HEK293 (cell line): ENCODE results near the gene STOX2.

Source experiments
- CTCF ChIA-PET: fragments of 350-600 bp; formaldehyde crosslinking; extraction: SDS; loops from one replicate; lab custom pipeline; 2021; ENCODE audit warnings: antibody characterized with exemption; lab: Yijun Ruan, JAX
- POLR2A ChIA-PET: fragments of 300-600 bp; formaldehyde crosslinking; extraction: SDS; loops from one replicate; lab custom pipeline; 2020; ENCODE audit warnings: antibody characterized with exemption, inconsistent platforms; lab: Yijun Ruan, JAX
- H3K27ac ChIP-seq: fragments of 200-500 bp; sonication (Bioruptor generic); 2 replicates; pipeline ENCODE4 v1.5.1; 2014; ENCODE audit warnings: low read depth, low read length, control low read depth, inconsistent platforms; ENCODE audit errors: extremely low read depth
- H3K36me3 ChIP-seq, 2 experiments: fragments of 200-500 bp in 1 of 2; sonication (Bioruptor generic) in 1 of 2; 1 replicate in 1 of 2; 2 replicates in 1 of 2; pipeline ENCODE4 v1.5.1; 2014 to 2017; ENCODE audit warnings: inconsistent platforms in 2 of 2, low read length in 2 of 2; ENCODE audit not compliant: control insufficient read depth in 2 of 2, insufficient read depth in 1 of 2
- H3K4me1 ChIP-seq: fragments of 200-500 bp; sonication (Bioruptor generic); 2 replicates; pipeline ENCODE4 v1.5.1; 2014; ENCODE audit warnings: mild to moderate bottlenecking, low read length, inconsistent platforms; ENCODE audit not compliant: control insufficient read depth, insufficient read depth
- H3K4me3 ChIP-seq: 2 replicates; pipeline ENCODE4 v1.5.1; 2011; ENCODE audit warnings: low read depth, mild to moderate bottlenecking, control low read depth, low read length, moderate library complexity
- H3K9me3 ChIP-seq: fragments of 200-500 bp; sonication (Bioruptor generic); 2 replicates; pipeline ENCODE4 v1.5.1; 2014; ENCODE audit warnings: low read depth, low read length, inconsistent platforms; ENCODE audit not compliant: control insufficient read depth, insufficient read depth
- BCL11B ChIP-seq: fragments of 450-650 bp; formaldehyde crosslinking; IDR thresholded peaks from 2 replicates; pipeline ENCODE4 v1.5.1; 2016; ENCODE audit warnings: low read depth, missing biosample characterization, missing genetic modification characterization
- EGR2 ChIP-seq: fragments of 450-650 bp; formaldehyde crosslinking; IDR thresholded peaks from 2 replicates; pipeline ENCODE4 v1.5.1; 2016; ENCODE audit warnings: low read depth, missing biosample characterization, missing genetic modification characterization
- KLF7 ChIP-seq: fragments of 450-650 bp; formaldehyde crosslinking; IDR thresholded peaks from 2 replicates; pipeline ENCODE4 v1.5.1; 2016; ENCODE audit warnings: missing biosample characterization, missing genetic modification characterization, borderline replicate concordance
- KLF9 ChIP-seq: fragments of 450-650 bp; formaldehyde crosslinking; IDR thresholded peaks from 2 replicates; pipeline ENCODE4 v1.5.1; 2016; ENCODE audit warnings: missing biosample characterization, missing genetic modification characterization, low read depth
- PRDM4 ChIP-seq: fragments of 450-650 bp; formaldehyde crosslinking; IDR thresholded peaks from 2 replicates; pipeline ENCODE4 v1.5.1; 2017; ENCODE audit warnings: missing biosample characterization, missing genetic modification characterization
- SETDB1 ChIP-seq: IDR thresholded peaks from one replicate; pipeline ENCODE4 v1.6.1; 2017; ENCODE audit warnings: mild to moderate bottlenecking, low read length, moderate library complexity, mixed read lengths; ENCODE audit not compliant: insufficient read length
- SP2 ChIP-seq: fragments of 450-650 bp; formaldehyde crosslinking; IDR thresholded peaks from 2 replicates; pipeline ENCODE4 v1.5.1; 2016; ENCODE audit warnings: missing biosample characterization, missing genetic modification characterization
- SP7 ChIP-seq: fragments of 450-650 bp; formaldehyde crosslinking; IDR thresholded peaks from 2 replicates; pipeline ENCODE4 v1.5.1; 2016; ENCODE audit warnings: missing biosample characterization, missing genetic modification characterization
- YY2 ChIP-seq: fragments of 450-650 bp; formaldehyde crosslinking; IDR thresholded peaks from 2 replicates; pipeline ENCODE4 v1.5.1; 2016; ENCODE audit warnings: missing biosample characterization, missing genetic modification characterization
- ZNF112 ChIP-seq: fragments of 450-650 bp; formaldehyde crosslinking; IDR thresholded peaks from 2 replicates; pipeline ENCODE4 v1.5.0; 2017; ENCODE audit warnings: missing biosample characterization, missing genetic modification characterization
- ZNF2 ChIP-seq: fragments of 450-650 bp; formaldehyde crosslinking; IDR thresholded peaks from 2 replicates; pipeline ENCODE4 v1.5.1; 2016; ENCODE audit warnings: missing biosample characterization, missing genetic modification characterization
- ZNF239 ChIP-seq: fragments of 450-650 bp; formaldehyde crosslinking; IDR thresholded peaks from 2 replicates; pipeline ENCODE4 v1.5.1; 2016; ENCODE audit warnings: missing biosample characterization, missing genetic modification characterization
- ZNF37A ChIP-seq: fragments of 450-650 bp; IDR thresholded peaks from 2 replicates; pipeline ENCODE4 v1.5.1; 2018; ENCODE audit warnings: missing biosample characterization, missing genetic modification characterization
- ZNF391 ChIP-seq: fragments of 450-650 bp; formaldehyde crosslinking; IDR thresholded peaks from 2 replicates; pipeline ENCODE4 v1.5.1; 2016; ENCODE audit warnings: low read depth, missing biosample characterization, missing genetic modification characterization, borderline replicate concordance
- ZNF404 ChIP-seq: fragments of 450-650 bp; formaldehyde crosslinking; IDR thresholded peaks from 2 replicates; pipeline ENCODE4 v1.5.1; 2017; ENCODE audit warnings: missing biosample characterization, missing genetic modification characterization
- ZNF501 ChIP-seq: fragments of 450-650 bp; formaldehyde crosslinking; IDR thresholded peaks from 2 replicates; pipeline ENCODE4 v1.5.1; 2016; ENCODE audit warnings: missing biosample characterization, missing genetic modification characterization
- ZNF521 ChIP-seq: fragments of 450-650 bp; formaldehyde crosslinking; IDR thresholded peaks from 2 replicates; pipeline ENCODE4 v1.5.1; 2017; ENCODE audit warnings: missing biosample characterization, mild to moderate bottlenecking, missing genetic modification characterization
- ZNF530 ChIP-seq: fragments of 450-650 bp; formaldehyde crosslinking; IDR thresholded peaks from 2 replicates; pipeline ENCODE4 v1.5.1; 2016; ENCODE audit warnings: low read depth, missing biosample characterization, missing genetic modification characterization
- ZNF544 ChIP-seq: fragments of 450-650 bp; formaldehyde crosslinking; IDR thresholded peaks from 2 replicates; pipeline ENCODE4 v1.5.0; 2017; ENCODE audit warnings: missing biosample characterization, missing genetic modification characterization
- ZNF610 ChIP-seq: fragments of 450-650 bp; formaldehyde crosslinking; IDR thresholded peaks from 2 replicates; pipeline ENCODE4 v1.5.1; 2016; ENCODE audit warnings: missing biosample characterization, missing genetic modification characterization, borderline replicate concordance
- ZNF639 ChIP-seq: fragments of 450-650 bp; formaldehyde crosslinking; IDR thresholded peaks from 2 replicates; pipeline ENCODE4 v1.5.1; 2016; ENCODE audit warnings: missing biosample characterization, missing genetic modification characterization
- ZNF677 ChIP-seq: fragments of 450-650 bp; IDR thresholded peaks from 2 replicates; pipeline ENCODE4 v1.5.0; 2018; ENCODE audit warnings: missing biosample characterization, mild to moderate bottlenecking, missing genetic modification characterization, moderate library complexity
- TF ChIP-seq, protein P1 (sequence below): fragments of 450-650 bp; formaldehyde crosslinking; IDR thresholded peaks from 2 replicates; pipeline ENCODE4 v1.5.1; 2017; ENCODE audit warnings: missing biosample characterization, missing genetic modification characterization
- TF ChIP-seq, protein P2 (sequence below): fragments of 450-650 bp; formaldehyde crosslinking; IDR thresholded peaks from 2 replicates; pipeline ENCODE4 v1.5.1; 2016; ENCODE audit warnings: missing biosample characterization, missing genetic modification characterization, borderline replicate concordance
- TF ChIP-seq, protein P3 (sequence below): fragments of 450-650 bp; formaldehyde crosslinking; IDR thresholded peaks from 2 replicates; pipeline ENCODE4 v1.5.1; 2016; ENCODE audit warnings: missing biosample characterization, missing genetic modification characterization

STOX2 gene

GRCh38 chr4:183885205-183885720 lies 19.8 kb upstream of the STOX2 start (continued):
- TF ChIP-seq, protein P1, sequence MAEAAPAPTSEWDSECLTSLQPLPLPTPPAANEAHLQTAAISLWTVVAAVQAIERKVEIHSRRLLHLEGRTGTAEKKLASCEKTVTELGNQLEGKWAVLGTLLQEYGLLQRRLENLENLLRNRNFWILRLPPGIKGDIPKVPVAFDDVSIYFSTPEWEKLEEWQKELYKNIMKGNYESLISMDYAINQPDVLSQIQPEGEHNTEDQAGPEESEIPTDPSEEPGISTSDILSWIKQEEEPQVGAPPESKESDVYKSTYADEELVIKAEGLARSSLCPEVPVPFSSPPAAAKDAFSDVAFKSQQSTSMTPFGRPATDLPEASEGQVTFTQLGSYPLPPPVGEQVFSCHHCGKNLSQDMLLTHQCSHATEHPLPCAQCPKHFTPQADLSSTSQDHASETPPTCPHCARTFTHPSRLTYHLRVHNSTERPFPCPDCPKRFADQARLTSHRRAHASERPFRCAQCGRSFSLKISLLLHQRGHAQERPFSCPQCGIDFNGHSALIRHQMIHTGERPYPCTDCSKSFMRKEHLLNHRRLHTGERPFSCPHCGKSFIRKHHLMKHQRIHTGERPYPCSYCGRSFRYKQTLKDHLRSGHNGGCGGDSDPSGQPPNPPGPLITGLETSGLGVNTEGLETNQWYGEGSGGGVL: no peak
- no peak for TF ChIP-seq KLF7 (tag by site-specific recombination)
- no peak for TF ChIP-seq ZNF521 (tag by site-specific recombination)
- TF ChIP-seq, protein P2, sequence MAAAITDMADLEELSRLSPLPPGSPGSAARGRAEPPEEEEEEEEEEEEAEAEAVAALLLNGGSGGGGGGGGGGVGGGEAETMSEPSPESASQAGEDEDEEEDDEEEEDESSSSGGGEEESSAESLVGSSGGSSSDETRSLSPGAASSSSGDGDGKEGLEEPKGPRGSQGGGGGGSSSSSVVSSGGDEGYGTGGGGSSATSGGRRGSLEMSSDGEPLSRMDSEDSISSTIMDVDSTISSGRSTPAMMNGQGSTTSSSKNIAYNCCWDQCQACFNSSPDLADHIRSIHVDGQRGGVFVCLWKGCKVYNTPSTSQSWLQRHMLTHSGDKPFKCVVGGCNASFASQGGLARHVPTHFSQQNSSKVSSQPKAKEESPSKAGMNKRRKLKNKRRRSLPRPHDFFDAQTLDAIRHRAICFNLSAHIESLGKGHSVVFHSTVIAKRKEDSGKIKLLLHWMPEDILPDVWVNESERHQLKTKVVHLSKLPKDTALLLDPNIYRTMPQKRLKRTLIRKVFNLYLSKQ (tag by site-specific recombination): no peak
- TF ChIP-seq ZNF501 (tag by site-specific recombination): no peak
- TF ChIP-seq ZNF391: no peak
- TF ChIP-seq ZNF639: no peak

GRCh38 chr4:183887351-183887750 lies 17.8 kb upstream of the STOX2 start:
- no peak overlapping the region for H3K27ac ChIP-seq
- H3K9me3 ChIP-seq: no peaks in the 10 kb centered on the region
- H3K4me1 ChIP-seq: no peaks in the 10 kb centered on the region
- TF ChIP-seq ZNF544 (tag by site-specific recombination) (no peak), ZNF391 (no peak), ZNF610 (tag by site-specific recombination) (no peak), ZNF677 (no peak), SETDB1 (no peak)
- no peaks in the 10 kb centered on the region for H3K36me3 ChIP-seq
- ChIA-PET CTCF (interaction anchor here (0.6 kb wide), 1 partner anchor 117 kb away, joined by 3 read pairs; no protein-coding TSS in a partner anchor), POLR2A (no interaction called here)
- no peak overlapping the region for H3K4me3 ChIP-seq

- no peak overlapping the region for H3K4me3 ChIP-seq
- ChIA-PET CTCF (no interaction called here), POLR2A (no interaction called here)
- H3K27ac ChIP-seq: no peak overlapping the region
- H3K9me3 ChIP-seq: no peaks in the 10 kb centered on the region
- H3K4me1 ChIP-seq: no peaks in the 10 kb centered on the region
- H3K36me3 ChIP-seq: no peaks in the 10 kb centered on the region
- TF ChIP-seq ZNF404 (tag by site-specific recombination) (no peak), ZNF112 (tag by site-specific recombination) (no peak), ZNF37A (tag by site-specific recombination) (no peak), BCL11B (tag by site-specific recombination) (no peak), SP7 (tag by site-specific recombination) (no peak), SP2 (tag by site-specific recombination) (no peak), KLF9 (tag by site-specific recombination) (no peak), YY2 (no peak), ZNF530 (tag by site-specific recombination) (no peak), PRDM4 (tag by site-specific recombination) (no peak), EGR2 (tag by site-specific recombination) (no peak), ZNF2 (no peak), ZNF239 (tag by site-specific recombination) (no peak)
- TF ChIP-seq, protein P3, sequence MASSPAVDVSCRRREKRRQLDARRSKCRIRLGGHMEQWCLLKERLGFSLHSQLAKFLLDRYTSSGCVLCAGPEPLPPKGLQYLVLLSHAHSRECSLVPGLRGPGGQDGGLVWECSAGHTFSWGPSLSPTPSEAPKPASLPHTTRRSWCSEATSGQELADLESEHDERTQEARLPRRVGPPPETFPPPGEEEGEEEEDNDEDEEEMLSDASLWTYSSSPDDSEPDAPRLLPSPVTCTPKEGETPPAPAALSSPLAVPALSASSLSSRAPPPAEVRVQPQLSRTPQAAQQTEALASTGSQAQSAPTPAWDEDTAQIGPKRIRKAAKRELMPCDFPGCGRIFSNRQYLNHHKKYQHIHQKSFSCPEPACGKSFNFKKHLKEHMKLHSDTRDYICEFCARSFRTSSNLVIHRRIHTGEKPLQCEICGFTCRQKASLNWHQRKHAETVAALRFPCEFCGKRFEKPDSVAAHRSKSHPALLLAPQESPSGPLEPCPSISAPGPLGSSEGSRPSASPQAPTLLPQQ: no peak
These were observed 16.5 kb upstream of the STOX2 start for GRCh38 chr4:183888564-183888963.
